Measurements from ENCODE around the gene STAT5A. TPM values are rescaled to one million over a fixed set of nuclear protein-coding genes. Genes with fewer than 3 reads are reported as not detected.

Gene STAT5A
- total RNA-seq, 2 donors from 2014 or later, result 65.5 to 69.8 TPM

GRCh38 chr17:42333053-42333452, 44.8 kb downstream of the STAT5A start:
- H3K4me3 ChIP-seq, result no peak overlapping the region
- peaks cover 65% of the 10 kb centered on the region for H3K36me3 ChIP-seq
- peaks cover 12 to 20% of the 10 kb centered on the region in 2 donors for H3K4me1 ChIP-seq (ENCODE audit: control insufficient read depth in 1 of 2, low read depth in 2 of 2)
- DNase-seq (ENCODE audit: low spot score) (no peak), ATAC-seq (ENCODE audit: insufficient number of reproducible peaks, low FRiP score, low read depth) (no peak)
- H3K27ac ChIP-seq, result no peak overlapping the region
- H3K27me3 ChIP-seq (replicated peaks; ENCODE audit: insufficient read depth), result no peaks in the 10 kb centered on the region
- TF ChIP-seq CTCF (IDR thresholded peaks at IDR 0.05), result no peak
- no peaks in the 10 kb centered on the region for H3K9me3 ChIP-seq

- H3K9me3 ChIP-seq, result no peaks in the 10 kb centered on the region
- H3K4me1 ChIP-seq (ENCODE audit: control insufficient read depth in 1 of 2, low read depth in 2 of 2), result peaks cover under 1 to 5% of the 10 kb centered on the region in 2 donors
- ATAC-seq (ENCODE audit: insufficient number of reproducible peaks, low FRiP score, low read depth) (no peak), DNase-seq (ENCODE audit: low spot score) (no peak)
- no peaks in the 10 kb centered on the region for H3K27me3 ChIP-seq (replicated peaks; ENCODE audit: insufficient read depth)
- H3K27ac ChIP-seq, result no peak overlapping the region
- H3K4me3 ChIP-seq, result no peak overlapping the region
- TF ChIP-seq CTCF (IDR thresholded peaks at IDR 0.05), result peak; percentile 9
- H3K36me3 ChIP-seq, result peaks cover 73% of the 10 kb centered on the region
Measured at GRCh38 chr17:42334677-42335076, 46.4 kb downstream of the STAT5A start.

- H3K36me3 ChIP-seq, result peaks cover 65% of the 10 kb centered on the region
- no peak overlapping the region for H3K4me3 ChIP-seq
- H3K9me3 ChIP-seq, result no peaks in the 10 kb centered on the region
- no peaks in the 10 kb centered on the region for H3K27me3 ChIP-seq (replicated peaks; ENCODE audit: insufficient read depth)
- DNase-seq (ENCODE audit: low spot score) (no peak), ATAC-seq (ENCODE audit: insufficient number of reproducible peaks, low FRiP score, low read depth) (no peak)
- no peaks in the 10 kb centered on the region for H3K4me1 ChIP-seq (ENCODE audit: control insufficient read depth in 1 of 2, low read depth in 2 of 2)
- peak overlapping the region in 1 of 2 donors; percentile 16 for H3K27ac ChIP-seq
- TF ChIP-seq CTCF (IDR thresholded peaks at IDR 0.05), result no peak
Measured at GRCh38 chr17:42337442-42337841, 49.1 kb downstream of the STAT5A start.

GRCh38 chr17:42338427-42338985, 50.2 kb downstream of the STAT5A start:
- TF ChIP-seq CTCF (IDR thresholded peaks at IDR 0.05), result no peak
- H3K9me3 ChIP-seq, result no peaks in the 10 kb centered on the region
- no peaks in the 10 kb centered on the region for H3K27me3 ChIP-seq (replicated peaks; ENCODE audit: insufficient read depth)
- no peaks in the 10 kb centered on the region for H3K4me1 ChIP-seq (ENCODE audit: control insufficient read depth in 1 of 2, low read depth in 2 of 2)
- H3K27ac ChIP-seq, result no peak overlapping the region
- H3K36me3 ChIP-seq, result peaks cover 58% of the 10 kb centered on the region
- ATAC-seq (ENCODE audit: insufficient number of reproducible peaks, low FRiP score, low read depth), result no peak
- no peak for DNase-seq (ENCODE audit: low spot score)
- no peak overlapping the region for H3K4me3 ChIP-seq

GRCh38 chr17:42339221-42339620, 50.9 kb downstream of the STAT5A start:
- TF ChIP-seq CTCF (IDR thresholded peaks at IDR 0.05), result no peak
- Histone ChIP-seq H3K27me3 (replicated peaks; ENCODE audit: insufficient read depth) (no peaks in the 10 kb centered on the region), H3K4me3 (no peak overlapping the region), H3K9me3 (no peaks in the 10 kb centered on the region), H3K27ac (no peak overlapping the region), H3K4me1 (ENCODE audit: control insufficient read depth in 1 of 2, low read depth in 2 of 2) (no peaks in the 10 kb centered on the region), H3K36me3 (peaks cover 60% of the 10 kb centered on the region)
- DNase-seq (ENCODE audit: low spot score), result no peak
- ATAC-seq (ENCODE audit: insufficient number of reproducible peaks, low FRiP score, low read depth), result no peak

All from thoracic aorta (tissue), 2 donors.